Loucy (cell line): Measurements from ENCODE around the gene SLC26A9.

ENCODE experiments used
- CTCF ChIP-seq: fragments of 200-600 bp; sonication (generic); conservative IDR thresholded peaks from 2 replicates; pipeline ENCODE4 v1.5.1; 2014; ENCODE audit warnings: mild to moderate bottlenecking, antibody characterized with exemption, low read length
- EZH2phosphoT487 ChIP-seq: fragments of 200-600 bp; IDR thresholded peaks from 2 replicates; pipeline ENCODE4 v1.6.1; 2018; ENCODE audit warnings: antibody characterized with exemption, mild to moderate bottlenecking, moderate library complexity, borderline replicate concordance

DNA sequence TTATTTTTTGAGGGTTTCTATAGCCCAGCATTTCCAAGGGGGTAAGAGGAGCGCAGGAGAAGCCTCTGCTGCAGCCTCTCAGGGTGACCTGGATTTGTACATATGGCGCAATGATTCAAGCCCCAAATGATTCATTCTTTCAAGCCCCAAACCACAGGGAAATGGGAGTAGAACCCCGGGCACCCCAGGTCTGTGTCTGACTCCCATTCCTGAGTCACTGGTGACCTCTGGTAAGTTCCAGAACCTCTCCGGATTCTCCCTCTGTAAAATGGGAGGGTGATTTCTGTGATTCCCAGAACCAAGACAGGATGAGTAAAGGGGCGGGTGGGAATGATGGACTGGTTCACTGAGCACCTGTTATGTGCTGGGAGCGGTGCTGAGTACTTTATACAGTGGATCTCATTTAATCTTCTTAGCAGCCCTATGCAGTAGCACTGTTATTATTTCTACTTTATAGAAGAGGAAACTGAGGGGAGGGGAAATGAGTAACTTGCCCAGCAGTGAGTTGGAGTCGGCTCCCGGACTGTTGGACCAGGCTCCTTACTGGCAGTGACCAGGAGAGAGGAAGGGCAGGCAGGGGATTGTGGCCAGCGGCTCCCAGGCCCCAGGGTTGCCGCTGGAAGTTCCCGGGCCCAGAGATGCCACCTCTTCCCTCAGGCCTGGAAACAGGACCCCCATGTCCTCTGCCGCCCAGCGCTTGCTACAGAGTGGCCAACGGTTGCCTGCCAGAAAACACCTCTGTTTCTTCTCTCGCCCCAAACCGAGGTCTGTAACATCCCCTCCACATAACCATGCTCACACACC is 20.3 kb upstream of the SLC26A9 start:
- TF ChIP-seq CTCF (no peak), EZH2phosphoT487 (no peak)
